Activated CD8-positive, alpha-beta memory T cell treated with anti-CD3 and anti-CD28 coated beads for 24 hours (primary cell): ENCODE results near the gene DGCR2.
"Not testable (repeated sequence)": the region's sequence is repeated elsewhere in the genome, so short reads cannot be mapped to it uniquely, and the experiment has no call there.

ENCODE experiments used
- DNase-seq: peaks from one replicate; pipeline ENCODE4 v3.0.0-alpha.2; 2020

Gene DGCR2

GRCh38 chr22:19107730-19108074, 14.5 kb downstream of the DGCR2 start:
- no peak for DNase-seq

- DNase-seq, result no peak
Measured at GRCh38 chr22:19106886-19107729, 15.1 kb downstream of the DGCR2 start.

GRCh38 chr22:19105867-19106802, 16.1 kb downstream of the DGCR2 start:
- DNase-seq, result peak; percentile 65

GRCh38 chr22:19105456-19105855, 16.8 kb downstream of the DGCR2 start:
- DNase-seq, result no peak

- DNase-seq, result no peak
Measured at GRCh38 chr22:19103880-19104821, 18.1 kb downstream of the DGCR2 start.

- peak; percentile 32 for DNase-seq
Measured at GRCh38 chr22:19098157-19098556, 24.1 kb downstream of the DGCR2 start.

GRCh38 chr22:19097518-19097917, 24.7 kb downstream of the DGCR2 start:
- no peak for DNase-seq

- DNase-seq, result no peak
Measured at GRCh38 chr22:19096555-19096954, 25.7 kb downstream of the DGCR2 start.

- DNase-seq, result no peak
Measured at GRCh38 chr22:19094393-19094997, 27.7 kb downstream of the DGCR2 start.

GRCh38 chr22:19092725-19093124, 29.5 kb downstream of the DGCR2 start:
- DNase-seq, result no peak

GRCh38 chr22:19090586-19091127, 31.6 kb downstream of the DGCR2 start:
- DNase-seq, result no peak

GRCh38 chr22:19090183-19090582, 32.0 kb downstream of the DGCR2 start:
- DNase-seq, result no peak

GRCh38 chr22:19088866-19089595, 33.2 kb downstream of the DGCR2 start:
- DNase-seq, result no peak

- DNase-seq, result no peak
Measured at GRCh38 chr22:19086896-19087295, 35.3 kb downstream of the DGCR2 start.

GRCh38 chr22:19086417-19086816, 35.8 kb downstream of the DGCR2 start:
- DNase-seq, result no peak

GRCh38 chr22:19085233-19085718, 36.9 kb downstream of the DGCR2 start:
- no peak for DNase-seq

- DNase-seq, result not testable (repeated sequence)
Measured at GRCh38 chr22:19084586-19084985, 37.6 kb downstream of the DGCR2 start.

- not testable (repeated sequence) for DNase-seq
Measured at GRCh38 chr22:19084126-19084525, 38.1 kb downstream of the DGCR2 start.

- DNase-seq, result no peak
Measured at GRCh38 chr22:19082793-19083192, 39.4 kb downstream of the DGCR2 start.

- DNase-seq, result no peak
Measured at GRCh38 chr22:19082101-19082500, 40.1 kb downstream of the DGCR2 start.

GRCh38 chr22:19081351-19081750, 40.9 kb downstream of the DGCR2 start:
- no peak for DNase-seq
